Fibroblast of gingiva (primary cell): Measurements from ENCODE around the gene ADAM33.

Source experiments
- DNase-seq: peaks from one replicate; pipeline ENCODE4 v3.0.0-alpha.2; 2011; ENCODE audit warnings: low read depth

ADAM33 gene

GRCh38 chr20:3681931-3682781, at the start of gene ADAM33:
ADAM33 (minus strand) TSS chr20:3682010; CDS start chr20:3682004, 6 bp downstream.
- peak; percentile 65 for DNase-seq

GRCh38 chr20:3730803-3731672, 49.2 kb upstream of the ADAM33 start:
- no peak for DNase-seq

- no peak for DNase-seq
These were observed 48.2 kb upstream of the ADAM33 start for GRCh38 chr20:3729811-3730540.

GRCh38 chr20:3729378-3729777, 47.6 kb upstream of the ADAM33 start:
- no peak for DNase-seq

GRCh38 chr20:3728876-3729275, 47.1 kb upstream of the ADAM33 start:
- no peak for DNase-seq

GRCh38 chr20:3728354-3728753, 46.5 kb upstream of the ADAM33 start:
- DNase-seq, result no peak

GRCh38 chr20:3727401-3728021, 45.7 kb upstream of the ADAM33 start:
- peak; percentile 49 for DNase-seq

- no peak for DNase-seq
These were observed 42.5 kb upstream of the ADAM33 start for GRCh38 chr20:3724356-3724755.

- no peak for DNase-seq
These were observed 41.5 kb upstream of the ADAM33 start for GRCh38 chr20:3723284-3723683.

- no peak for DNase-seq
These were observed 40.1 kb upstream of the ADAM33 start for GRCh38 chr20:3721912-3722311.

- DNase-seq, result no peak
These were observed 38.8 kb upstream of the ADAM33 start for GRCh38 chr20:3720626-3721025.

GRCh38 chr20:3720068-3720467, 38.3 kb upstream of the ADAM33 start:
- DNase-seq, result no peak

- DNase-seq, result no peak
These were observed 37.2 kb upstream of the ADAM33 start for GRCh38 chr20:3719046-3719445.

GRCh38 chr20:3716195-3716834, 34.5 kb upstream of the ADAM33 start:
- peak; percentile 24 for DNase-seq

- no peak for DNase-seq
These were observed 32.3 kb upstream of the ADAM33 start for GRCh38 chr20:3714092-3714491.

- DNase-seq, result no peak
These were observed 30.6 kb upstream of the ADAM33 start, which contains the start of gene SIGLEC1 for GRCh38 chr20:3712279-3712873. SIGLEC1 (minus strand) TSS chr20:3712600; CDS start chr20:3707128, 5,472 bp downstream.

- DNase-seq, result no peak
These were observed 29.7 kb upstream of the ADAM33 start for GRCh38 chr20:3711484-3711941.

GRCh38 chr20:3710703-3711483, 29.1 kb upstream of the ADAM33 start:
- peak; percentile 30 for DNase-seq

GRCh38 chr20:3710011-3710466, 28.2 kb upstream of the ADAM33 start:
- no peak for DNase-seq

- DNase-seq, result no peak
These were observed 25.7 kb upstream of the ADAM33 start for GRCh38 chr20:3707508-3707899.
